Stimulated activated CD8-positive, alpha-beta memory T cell treated with anti-CD3 and anti-CD28 coated beads, Interleukin-12 subunit alpha, Interleukin-12 subunit beta, amount 100 ng/mL, for 24 hours (primary cell): Measurements from ENCODE around the gene THAP10.
"Not testable (repeated sequence)": the region's sequence is repeated elsewhere in the genome, so short reads cannot be mapped to it uniquely, and the experiment has no call there.

Experiments used
- DNase-seq: peaks from one replicate; pipeline ENCODE4 v3.0.0-alpha.2; 2020; ENCODE audit errors: extremely low read depth

Gene THAP10

DNA sequence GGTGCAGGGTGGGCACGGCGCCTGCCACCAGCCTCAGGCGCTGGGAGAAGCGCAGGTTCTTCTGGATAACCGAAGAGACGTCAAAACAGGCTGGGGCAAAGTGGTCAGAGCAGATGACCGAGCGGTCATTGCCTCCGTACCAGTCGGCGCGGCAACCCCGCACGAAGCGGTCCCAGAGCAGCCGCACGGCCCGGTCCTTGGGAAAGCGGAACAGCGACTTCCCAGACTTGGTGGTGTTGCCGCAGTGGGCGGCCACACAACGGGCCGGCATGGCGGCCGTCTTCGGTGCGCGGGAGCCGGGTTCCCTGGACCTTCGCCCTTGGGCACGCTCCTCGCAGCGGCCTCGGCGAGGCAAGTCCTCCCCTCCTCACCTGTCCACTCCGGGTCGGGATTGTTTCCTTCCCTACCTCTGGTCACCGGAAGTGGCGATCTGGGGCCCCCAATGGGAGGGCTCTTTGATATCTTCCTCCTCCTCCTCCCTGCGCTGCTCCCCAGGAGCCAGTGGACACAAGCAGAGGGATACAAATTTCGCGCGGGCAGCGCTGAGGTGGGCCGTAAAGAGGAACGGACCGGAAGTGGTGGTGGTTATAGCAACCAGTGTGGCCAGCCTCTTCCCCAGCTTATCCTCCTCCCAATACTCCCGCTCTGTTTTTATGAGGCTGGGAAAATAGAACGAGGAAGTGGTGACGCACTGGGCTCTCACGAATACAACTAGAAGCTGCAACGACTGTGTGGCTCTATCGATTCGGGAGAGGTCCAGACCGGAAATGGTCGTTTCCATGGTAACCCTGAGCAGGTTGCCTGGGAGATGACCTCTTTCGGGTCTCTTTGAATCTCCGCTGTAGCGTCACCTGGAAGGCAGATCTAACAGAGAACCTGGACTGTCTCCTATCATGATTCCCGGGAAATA is at the start of gene THAP10, which contains the start of gene LRRC49:
TSS of gene THAP10 (minus strand) at position 432 of the 910 bp plus-strand sequence. CDS start at position 271, 161 bp downstream.
TSS of gene LRRC49 (plus strand) at position 825 of the 910 bp plus-strand sequence. CDS start at position 894, 69 bp downstream.
- DNase-seq = no peak

- DNase-seq = no peak
These were observed 44.1 kb upstream of the THAP10 start for GRCh38 chr15:70936326-70936725.

GRCh38 chr15:70935631-70936030 is 43.4 kb upstream of the THAP10 start:
- DNase-seq = no peak

GRCh38 chr15:70933411-70933810 is 41.2 kb upstream of the THAP10 start:
- no peak for DNase-seq

- no peak for DNase-seq
These were observed 40.2 kb upstream of the THAP10 start for GRCh38 chr15:70932397-70932796.

DNA sequence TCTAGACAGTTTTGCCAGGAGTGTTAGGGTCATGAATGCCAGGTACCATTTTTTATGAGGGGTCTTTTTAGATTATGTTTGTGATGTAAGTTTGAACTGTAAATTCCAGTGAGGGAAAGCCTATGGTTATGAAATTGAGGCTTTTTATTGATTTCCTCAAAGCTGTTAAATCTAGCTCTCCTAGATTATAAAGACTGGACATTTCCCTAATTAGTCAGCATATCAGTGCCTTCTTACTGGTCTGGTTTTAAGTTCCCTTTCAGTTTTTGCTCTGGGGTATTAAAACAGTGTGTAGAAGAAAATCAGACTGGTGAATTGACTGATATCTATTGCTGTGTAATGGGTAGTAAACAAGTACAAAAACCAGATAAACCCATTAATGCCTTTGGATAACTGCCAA is 39.6 kb upstream of the THAP10 start:
- DNase-seq = no peak

DNA sequence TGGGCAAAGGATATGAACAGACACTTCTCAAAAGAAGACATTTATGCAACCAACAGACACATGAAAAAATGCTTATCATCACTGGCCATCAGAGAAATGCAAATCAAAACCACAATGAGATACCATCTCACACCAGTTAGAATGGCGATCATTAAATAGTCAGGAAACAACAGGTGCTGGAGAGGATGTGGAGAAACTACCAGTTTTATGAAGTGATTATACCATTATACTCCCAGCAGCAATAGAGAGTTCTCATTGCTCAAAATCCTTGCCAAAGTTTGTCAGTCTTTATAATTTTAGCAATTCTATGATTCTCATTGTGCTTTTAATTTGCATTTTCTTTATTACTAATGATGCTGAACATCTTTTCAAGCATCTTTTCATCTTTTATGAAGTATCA is 34.7 kb upstream of the THAP10 start:
- DNase-seq = not testable (repeated sequence)

DNA sequence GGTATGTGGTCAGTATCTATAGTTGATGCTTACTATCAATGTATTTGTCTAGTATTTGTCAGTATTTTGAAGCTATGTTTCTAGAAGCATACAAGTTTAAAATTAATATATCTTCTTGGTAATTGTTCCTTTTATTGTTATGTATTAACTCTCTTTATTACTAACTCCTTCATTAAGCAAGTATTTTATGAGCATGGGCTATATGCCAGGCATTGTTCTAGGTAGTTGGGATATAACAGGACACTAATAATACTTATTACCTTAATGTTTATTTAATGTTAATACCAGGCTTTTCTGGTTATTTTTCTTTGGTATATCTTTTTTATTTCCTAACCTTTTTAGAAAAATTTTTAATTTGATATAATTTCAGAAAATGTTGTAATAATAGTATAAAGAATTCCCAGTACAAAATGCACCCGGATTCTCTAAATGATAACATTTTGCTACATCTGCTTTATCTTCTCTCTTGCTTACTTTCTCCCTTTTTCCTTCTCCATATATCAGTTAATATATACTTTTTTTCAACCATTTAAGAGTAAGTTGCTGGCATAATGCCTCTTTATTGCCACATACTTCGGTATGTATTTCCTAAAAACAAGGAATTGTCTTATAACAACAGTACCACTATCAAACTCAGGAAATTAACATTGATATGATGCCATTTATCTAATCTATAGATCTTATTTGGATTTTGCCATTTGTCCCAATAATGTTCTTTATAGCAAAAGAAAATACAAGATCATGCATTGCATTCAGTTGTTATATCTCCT is 31.3 kb upstream of the THAP10 start:
- DNase-seq = no peak

- no peak for DNase-seq
These were observed 29.9 kb upstream of the THAP10 start for GRCh38 chr15:70922119-70922518.

DNA sequence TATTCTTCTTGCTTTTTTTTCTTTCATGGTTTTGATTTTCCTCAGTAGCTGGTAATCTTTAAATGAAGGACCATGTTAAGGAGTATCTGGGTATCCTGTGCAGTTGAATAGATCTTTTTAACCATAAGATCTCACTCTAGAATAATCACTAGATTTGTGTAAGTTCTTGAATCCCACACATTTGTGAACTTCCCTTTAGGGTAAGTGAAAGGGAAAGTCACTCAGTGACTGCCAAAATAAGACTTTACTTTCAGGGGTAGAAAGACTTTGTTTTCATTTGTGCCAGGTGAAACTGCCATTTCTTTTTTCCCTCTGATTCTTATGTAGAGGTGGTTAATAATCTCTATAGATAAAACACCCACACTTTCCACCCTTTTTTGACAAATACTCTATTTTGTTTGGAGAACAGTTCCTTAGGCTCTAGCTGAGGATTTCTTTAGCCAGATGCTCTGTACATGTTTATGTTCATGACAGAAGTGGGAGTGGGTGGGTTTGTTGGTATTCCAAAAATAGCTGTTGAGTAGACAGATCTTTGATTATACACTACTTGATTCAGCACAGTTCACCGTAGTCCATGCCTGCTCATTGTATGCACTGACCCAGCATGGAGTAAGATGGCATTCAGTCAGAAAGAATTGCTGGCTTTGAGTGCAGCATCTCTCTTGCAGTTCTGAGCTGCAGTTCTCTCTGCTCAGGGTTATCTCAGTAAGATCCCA is 28.9 kb upstream of the THAP10 start:
- no peak for DNase-seq

DNA sequence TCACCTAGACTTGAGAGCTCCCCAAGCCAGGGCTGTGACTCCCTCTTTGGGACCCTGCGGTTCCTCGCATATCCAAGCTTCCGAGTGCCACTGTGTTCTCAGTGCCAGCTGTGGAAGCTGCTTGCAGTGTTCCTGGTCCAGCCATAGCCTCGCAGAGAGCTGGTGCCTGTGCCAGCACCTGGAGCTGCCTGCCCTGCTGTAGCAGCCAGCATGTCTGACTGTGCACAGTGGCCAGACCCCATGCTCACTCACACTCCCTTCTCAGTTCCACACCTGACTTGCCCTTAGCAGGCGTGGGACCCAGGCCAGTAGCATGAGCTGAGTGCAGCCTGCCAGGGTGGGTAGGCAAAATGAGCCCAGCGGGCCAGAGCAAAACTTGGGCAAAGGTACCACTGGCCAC is 25.7 kb upstream of the THAP10 start:
- DNase-seq = no peak

GRCh38 chr15:70916531-70916930 is 24.3 kb upstream of the THAP10 start:
- no peak for DNase-seq

- DNase-seq = no peak
These were observed 20.0 kb upstream of the THAP10 start for GRCh38 chr15:70912187-70912586.

DNA sequence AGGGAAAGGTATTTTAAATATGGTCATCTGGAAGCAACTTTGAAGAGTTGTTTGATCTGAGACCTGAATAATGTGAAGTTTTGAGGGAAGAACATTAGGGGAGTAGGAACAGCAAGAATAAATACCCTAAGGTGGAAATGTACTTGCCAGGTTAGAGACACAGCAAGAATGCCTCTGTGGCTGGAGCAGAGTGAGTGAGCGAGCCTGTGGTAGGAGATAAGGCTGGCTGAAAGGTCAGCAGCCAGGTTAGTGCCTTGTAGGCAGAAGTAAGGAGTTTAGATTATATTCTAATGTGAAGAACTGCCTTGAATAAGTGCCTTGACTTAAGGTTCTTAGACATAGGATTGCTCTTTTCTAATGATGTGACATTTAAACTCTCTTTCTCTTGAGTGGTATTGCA is 18.7 kb upstream of the THAP10 start:
- no peak for DNase-seq

DNA sequence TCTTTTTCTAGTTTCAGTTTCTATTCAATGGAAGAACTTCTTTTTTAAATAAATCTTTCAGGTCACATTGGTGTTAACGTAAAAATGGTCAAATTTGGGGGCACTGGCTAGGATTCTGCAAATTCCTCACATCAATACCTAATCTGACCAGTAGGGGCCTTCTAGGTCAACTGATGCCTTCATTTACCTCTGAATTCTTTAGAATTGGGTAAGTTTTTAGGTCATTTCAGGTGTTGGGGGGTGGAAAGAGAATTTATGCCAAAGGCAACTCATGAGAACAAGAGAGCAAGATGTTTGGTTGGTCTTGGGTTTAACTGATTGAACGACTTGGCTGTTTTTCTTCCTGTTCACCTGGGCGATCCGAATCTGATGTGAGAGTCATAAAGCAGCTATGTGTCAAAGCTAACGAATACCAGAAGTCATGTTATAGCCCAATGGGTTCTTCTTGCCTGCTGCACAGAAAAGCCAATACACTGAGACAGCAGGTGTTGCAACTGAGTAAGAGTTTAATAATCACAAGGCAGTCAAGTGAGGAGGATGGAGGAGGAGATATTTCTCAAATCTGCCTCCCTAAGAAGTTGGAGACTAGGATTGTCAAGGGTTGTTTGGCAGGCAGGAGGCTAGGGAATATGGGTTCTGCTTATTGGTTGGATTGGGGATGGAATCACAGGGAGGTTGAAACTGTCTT is 15.7 kb upstream of the THAP10 start:
- DNase-seq = no peak

- DNase-seq = no peak
These were observed 14.6 kb upstream of the THAP10 start for GRCh38 chr15:70906842-70907241.

DNA sequence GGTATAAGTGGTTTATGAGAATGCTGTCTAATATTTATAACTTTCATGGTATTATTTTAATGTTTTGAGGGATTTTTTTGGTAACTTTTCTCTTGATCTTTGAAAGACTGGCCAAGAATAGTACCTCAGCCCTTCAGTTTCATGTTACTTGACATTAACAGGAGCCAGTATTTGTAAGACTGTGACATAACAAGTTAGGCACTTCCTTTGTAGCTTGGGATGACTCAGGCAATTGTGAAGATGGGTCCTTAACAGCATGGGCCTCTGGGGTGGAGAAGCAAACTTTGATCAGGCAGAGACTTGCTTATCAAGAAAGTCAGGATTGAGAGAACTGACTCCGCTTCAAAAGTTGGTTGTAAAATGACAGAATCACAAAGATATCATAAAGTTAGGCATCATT is 9.9 kb upstream of the THAP10 start:
- DNase-seq = no peak

DNA sequence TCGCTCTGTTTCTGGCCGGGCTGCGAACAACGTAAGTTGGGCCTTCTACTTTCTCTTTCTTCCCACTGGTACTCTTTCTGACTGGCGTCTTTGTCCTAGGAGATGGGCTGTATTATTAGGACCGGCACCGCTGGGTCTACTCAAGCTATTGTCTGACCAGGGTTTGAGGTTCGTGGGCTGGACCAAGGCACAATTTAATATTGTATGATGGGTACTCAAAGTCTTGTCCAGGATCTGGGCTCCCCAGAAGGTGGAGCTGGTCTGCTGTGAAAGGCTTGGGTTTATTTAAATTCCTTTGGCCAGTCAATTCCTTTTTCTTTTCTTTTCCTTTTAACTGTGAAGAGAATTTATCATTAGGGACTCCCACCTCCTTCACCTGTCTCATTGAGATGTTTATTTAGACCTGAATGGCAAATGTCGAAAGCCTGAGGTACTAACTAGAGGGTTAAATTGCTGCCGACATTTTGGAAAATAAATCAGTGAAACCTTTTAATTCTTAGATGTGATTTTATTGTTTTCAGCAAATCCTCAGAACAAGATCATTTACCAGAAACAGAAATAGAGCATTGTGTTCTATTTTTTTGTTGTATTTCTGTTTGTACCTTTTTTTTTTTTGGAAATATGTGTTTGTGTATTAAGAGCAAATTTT is 803 bp upstream of the THAP10 start:
- no peak for DNase-seq

- no peak for DNase-seq
These were observed 9.9 kb downstream of the THAP10 start for GRCh38 chr15:70882361-70882760.

DNA sequence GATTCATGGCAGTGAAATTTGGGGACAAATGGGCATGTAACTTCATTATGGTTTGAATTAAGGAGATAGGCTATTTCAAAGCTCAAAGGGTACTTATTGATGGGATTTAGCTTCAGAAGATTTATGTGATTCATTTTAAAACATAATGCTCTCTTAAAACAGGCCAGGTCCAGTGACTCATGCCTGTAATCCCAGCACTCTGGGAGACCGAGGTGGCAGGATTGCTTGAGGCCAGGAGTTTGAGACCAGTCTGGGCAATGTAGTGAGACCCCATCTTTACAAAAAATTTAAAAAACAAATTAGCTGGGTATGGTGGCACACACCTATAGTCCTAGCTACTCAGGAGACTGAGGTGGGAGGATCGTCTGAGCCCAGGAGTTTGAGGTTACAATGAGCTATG is 11.5 kb downstream of the THAP10 start:
- DNase-seq = no peak

DNA sequence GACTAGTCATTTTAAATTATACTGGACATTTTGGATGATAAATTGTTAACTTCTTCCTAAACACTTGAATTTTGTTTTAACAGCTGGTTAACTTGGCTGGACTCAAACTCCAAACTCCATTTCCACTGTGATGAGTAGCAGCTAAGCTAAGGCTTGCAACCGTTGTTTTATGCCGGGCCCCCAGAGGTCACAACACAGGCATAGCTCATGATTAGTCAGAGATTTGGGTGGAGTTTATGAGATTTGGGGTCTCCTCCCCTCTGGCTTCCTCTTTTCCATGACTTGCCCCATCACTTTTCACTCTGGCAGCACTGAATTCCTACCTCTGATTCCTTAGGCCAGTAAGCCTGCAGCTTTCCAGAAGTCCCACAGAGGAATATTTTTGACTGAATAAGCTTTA is 12.8 kb downstream of the THAP10 start:
- no peak for DNase-seq
